Hematopoietic multipotent progenitor cell treated with erythropoietin and hydrocortisone succinate and interleukin-3 and kit ligand, for 8 days (in vitro differentiated cells): ENCODE results near the gene THOC3.
"Not testable (repeated sequence)": the region's sequence is repeated elsewhere in the genome, so short reads cannot be mapped to it uniquely, and the experiment has no call there.

ENCODE experiments used
- DNase-seq: peaks from one replicate; pipeline ENCODE4 v3.0.0-alpha.2; 2015

THOC3 gene

GRCh38 chr5:175938489-175938888 is 29.6 kb downstream of the THOC3 start:
- not testable (repeated sequence) for DNase-seq

DNA sequence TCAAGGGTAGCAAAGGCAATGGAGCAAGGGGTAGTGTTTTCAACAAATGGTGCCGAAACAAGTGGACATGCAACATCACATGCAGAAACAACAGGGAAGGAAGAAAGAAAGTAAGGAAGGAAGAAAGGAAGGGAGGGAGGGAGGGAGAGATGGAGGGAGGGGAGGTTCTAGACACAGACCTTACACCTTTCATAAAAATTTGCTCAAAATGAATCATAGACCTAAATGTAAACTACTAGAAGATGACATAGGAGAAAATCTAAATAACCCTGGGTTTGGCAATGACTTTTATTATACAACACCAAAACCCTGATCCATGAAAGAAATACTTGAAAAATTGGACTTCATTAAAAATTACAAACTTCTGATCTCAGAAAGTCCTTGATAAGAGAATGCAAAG is 39.4 kb downstream of the THOC3 start:
- DNase-seq, result not testable (repeated sequence)

- DNase-seq, result not testable (repeated sequence)
These were observed 43.0 kb downstream of the THOC3 start for GRCh38 chr5:175925106-175925505.

DNA sequence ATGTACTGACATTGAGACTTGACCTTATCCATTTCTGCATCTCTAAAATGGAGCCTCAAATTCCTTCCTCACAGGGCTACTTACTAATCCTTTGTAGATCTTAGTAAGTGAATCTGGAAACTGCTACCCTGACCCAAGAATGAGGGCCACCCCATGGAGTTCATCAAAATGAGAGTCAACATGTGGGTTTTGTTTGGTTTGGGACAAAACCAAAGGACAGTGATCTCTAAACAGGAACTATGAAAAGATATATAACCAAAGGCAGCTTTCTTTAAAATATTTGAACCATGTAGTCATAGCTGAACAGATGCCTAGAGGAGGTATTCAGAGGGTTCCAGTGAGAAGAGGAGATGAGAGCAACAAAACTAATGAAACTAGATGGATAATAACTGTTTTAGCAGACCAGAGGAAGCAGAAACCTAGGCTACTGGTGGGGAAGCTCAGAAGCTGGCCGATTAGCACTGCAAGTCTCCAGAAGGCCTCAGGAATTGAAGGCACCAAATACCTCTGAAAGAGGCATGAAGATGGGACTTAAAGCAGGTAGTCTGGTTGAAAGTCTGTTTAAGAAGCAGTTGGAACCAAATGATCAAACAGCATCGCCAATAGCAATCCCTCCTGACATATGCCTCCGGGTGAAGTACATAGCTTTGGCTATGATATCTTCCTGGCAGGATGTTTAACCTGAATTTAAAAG is 45.8 kb downstream of the THOC3 start:
- DNase-seq, result no peak

GRCh38 chr5:175921061-175921730 is 46.9 kb downstream of the THOC3 start:
- no peak for DNase-seq

DNA sequence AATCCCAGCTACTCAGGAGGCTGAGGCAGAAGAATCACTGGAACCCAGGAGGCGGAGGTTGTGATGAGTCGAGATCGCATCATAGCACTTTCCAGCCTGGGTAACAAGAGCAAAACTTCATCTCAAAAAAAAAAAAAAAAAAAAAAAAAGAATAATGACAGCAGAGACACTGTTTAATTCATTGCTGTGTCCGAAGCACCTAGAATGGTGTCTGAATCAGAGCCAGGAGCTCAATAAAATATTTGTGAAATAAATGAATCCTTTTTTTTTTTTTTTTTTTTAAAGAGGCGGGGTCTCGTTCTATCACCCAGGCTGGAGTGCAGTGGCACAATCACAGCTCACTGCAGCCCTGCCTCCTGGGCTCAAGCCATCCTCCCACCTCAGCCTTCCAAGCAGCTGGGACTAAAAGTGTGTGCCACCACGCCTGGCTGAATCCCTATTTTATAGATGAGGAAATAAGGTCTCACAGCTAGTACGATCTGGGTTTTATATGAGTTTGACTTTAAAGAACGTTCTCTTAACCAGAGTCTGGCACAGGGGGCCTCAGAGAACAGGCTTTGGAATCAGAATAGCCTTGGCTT is 47.8 kb downstream of the THOC3 start:
- no peak for DNase-seq

- DNase-seq, result not testable (repeated sequence)
These were observed 52.8 kb downstream of the THOC3 start for GRCh38 chr5:175915066-175916037.

- DNase-seq, result not testable (repeated sequence)
These were observed 54.1 kb downstream of the THOC3 start for GRCh38 chr5:175913835-175914672.

- DNase-seq, result not testable (repeated sequence)
These were observed 58.0 kb downstream of the THOC3 start for GRCh38 chr5:175910072-175910471.
